HFF-Myc (cell line): Measurements from ENCODE around the gene ARHGAP21.
"Not testable (repeated sequence)": the region's sequence is repeated elsewhere in the genome, so short reads cannot be mapped to it uniquely, and the experiment has no call there.

Experiments
- DNase-seq: peaks from one replicate; pipeline ENCODE4 v3.0.0-alpha.2; 2011; ENCODE audit warnings: low read depth; ENCODE audit errors: extremely low read depth
- H3K4me3 ChIP-seq: replicated peaks from 2 replicates; pipeline ENCODE4 v1.5.1; 2011; ENCODE audit warnings: low read depth, mild to moderate bottlenecking, control low read depth, low read length
- TF ChIP-seq, protein P1 (sequence below): IDR thresholded peaks from 2 replicates; pipeline ENCODE4 v1.5.1; 2012; ENCODE audit warnings: mild to moderate bottlenecking, low read depth, low read length, control low read depth; ENCODE audit errors: missing control alignments

ARHGAP21 gene

DNA sequence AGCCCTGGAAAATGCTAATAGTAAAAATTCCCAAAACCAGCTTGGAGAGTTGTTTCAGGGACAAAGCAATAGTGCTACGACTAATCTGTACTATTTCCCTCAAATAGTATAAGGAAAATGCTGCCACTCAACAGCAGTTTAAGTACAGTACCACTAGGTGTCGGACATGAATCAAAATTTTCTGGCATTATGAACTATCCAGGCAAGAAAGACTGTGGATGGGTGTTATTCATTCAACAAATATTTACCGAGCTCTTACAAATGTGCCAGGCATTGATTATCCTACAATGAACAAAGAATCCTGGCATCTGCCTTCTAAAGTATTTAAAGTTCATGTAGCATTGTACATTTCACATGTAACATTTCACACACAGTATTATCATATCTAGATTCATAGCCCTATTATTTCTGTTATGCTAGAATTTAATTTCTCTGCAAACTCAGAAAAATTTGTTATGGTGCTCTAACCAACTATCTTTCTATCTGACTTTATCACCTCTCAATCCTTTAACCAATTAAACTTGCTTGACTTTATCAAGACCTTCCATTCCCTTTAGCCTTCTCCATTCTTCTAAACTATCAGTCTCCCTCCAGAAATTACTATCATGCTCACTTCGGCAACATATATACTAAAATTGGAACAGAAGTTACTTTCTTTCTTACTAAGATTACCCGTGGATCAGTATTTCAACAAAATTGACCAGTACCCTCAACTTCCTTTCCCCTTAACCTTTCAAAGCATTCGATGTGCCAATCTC, 80.6 kb downstream of the ARHGAP21 start:
- DNase-seq, result peak; percentile 66
- TF ChIP-seq, protein P1, sequence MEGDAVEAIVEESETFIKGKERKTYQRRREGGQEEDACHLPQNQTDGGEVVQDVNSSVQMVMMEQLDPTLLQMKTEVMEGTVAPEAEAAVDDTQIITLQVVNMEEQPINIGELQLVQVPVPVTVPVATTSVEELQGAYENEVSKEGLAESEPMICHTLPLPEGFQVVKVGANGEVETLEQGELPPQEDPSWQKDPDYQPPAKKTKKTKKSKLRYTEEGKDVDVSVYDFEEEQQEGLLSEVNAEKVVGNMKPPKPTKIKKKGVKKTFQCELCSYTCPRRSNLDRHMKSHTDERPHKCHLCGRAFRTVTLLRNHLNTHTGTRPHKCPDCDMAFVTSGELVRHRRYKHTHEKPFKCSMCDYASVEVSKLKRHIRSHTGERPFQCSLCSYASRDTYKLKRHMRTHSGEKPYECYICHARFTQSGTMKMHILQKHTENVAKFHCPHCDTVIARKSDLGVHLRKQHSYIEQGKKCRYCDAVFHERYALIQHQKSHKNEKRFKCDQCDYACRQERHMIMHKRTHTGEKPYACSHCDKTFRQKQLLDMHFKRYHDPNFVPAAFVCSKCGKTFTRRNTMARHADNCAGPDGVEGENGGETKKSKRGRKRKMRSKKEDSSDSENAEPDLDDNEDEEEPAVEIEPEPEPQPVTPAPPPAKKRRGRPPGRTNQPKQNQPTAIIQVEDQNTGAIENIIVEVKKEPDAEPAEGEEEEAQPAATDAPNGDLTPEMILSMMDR, result peak; percentile 57

DNA sequence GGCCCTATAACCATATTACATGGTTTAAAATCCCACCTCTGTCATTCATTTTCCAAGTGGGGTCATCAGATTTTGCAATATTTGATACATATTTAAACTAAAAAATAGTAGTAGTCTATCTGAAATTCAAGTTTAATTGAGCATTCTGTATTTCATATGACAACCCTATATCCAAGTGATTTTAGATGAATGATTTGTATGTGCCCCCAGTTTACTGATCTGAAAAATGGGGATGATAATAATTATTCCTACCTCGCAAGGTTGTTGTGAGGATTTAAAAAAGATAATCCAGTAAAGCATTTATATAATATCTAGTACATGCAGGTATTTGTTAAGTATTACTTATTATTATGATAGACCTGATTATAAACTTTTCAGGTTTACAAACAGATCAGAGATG, 84.6 kb downstream of the ARHGAP21 start:
- TF ChIP-seq, protein P1, result no peak
- DNase-seq, result no peak
- no peak overlapping the region for H3K4me3 ChIP-seq

More for the DNA sequence above, 80.6 kb downstream of the ARHGAP21 start:
- no peak overlapping the region for H3K4me3 ChIP-seq

DNA sequence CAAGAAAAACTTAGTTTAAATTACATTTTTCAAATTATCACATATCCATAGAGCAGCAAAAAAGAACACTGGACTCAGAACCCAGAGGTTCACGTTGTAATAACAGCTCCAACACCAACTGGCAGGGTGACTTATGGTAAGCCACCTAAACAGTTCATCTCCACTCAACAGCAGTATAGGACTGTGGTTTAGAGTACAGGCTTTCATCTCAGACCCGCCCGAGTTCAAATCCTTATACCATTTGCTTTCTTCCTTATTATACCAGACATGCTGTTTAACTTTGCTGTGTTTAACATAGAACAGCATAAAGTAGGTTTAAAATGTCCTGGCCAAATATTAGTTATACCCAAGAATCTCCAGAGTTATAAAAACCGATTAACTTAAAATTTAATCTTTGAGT, 97.9 kb downstream of the ARHGAP21 start:
- DNase-seq, result no peak
- no peak overlapping the region for H3K4me3 ChIP-seq
- TF ChIP-seq, protein P1, result no peak

DNA sequence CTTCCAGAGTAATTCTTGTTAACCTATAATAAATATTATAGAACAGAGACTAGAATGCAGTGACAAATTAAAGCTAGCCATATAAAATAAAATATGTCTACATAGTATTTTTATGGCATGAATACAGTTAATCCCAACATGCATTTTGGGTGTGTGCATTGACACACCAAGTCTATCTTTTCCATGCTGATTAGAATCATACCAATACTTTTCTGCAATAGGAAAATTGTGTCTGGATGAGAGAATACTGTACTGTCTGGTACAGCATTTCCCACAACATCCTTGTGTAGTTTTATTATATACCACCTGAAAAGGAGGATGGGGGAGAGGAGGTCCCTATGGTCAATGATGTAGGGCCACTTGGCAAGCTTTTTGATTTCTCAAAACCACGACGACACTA, 100.3 kb downstream of the ARHGAP21 start:
- DNase-seq, result no peak
- TF ChIP-seq, protein P1, result no peak
- H3K4me3 ChIP-seq, result no peak overlapping the region

DNA sequence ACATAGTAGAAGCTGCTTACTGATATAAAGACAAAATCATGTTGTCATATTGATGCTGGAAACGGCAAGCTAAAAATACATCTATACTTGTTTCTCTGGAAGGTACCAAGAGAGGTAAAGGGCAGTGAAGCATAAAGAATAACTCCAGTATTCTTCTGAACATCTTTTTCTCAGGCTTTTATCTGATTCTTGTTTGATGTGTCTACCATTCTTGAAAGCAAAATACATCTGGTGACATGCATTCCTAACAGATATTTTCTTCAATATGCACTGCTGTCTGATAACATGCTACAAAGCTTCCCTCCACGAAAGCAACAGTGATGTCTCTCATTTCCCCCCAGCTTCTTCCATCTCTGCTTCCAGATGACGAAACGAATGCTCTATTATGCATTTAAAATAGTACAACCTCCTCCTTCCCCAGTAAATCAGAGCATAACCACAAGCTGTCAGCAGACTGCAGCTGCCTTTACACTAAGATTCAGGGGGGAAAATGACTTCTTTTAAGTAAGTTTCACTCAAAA, 100.8 kb downstream of the ARHGAP21 start:
- TF ChIP-seq, protein P1, result no peak
- no peak overlapping the region for H3K4me3 ChIP-seq
- no peak for DNase-seq

DNA sequence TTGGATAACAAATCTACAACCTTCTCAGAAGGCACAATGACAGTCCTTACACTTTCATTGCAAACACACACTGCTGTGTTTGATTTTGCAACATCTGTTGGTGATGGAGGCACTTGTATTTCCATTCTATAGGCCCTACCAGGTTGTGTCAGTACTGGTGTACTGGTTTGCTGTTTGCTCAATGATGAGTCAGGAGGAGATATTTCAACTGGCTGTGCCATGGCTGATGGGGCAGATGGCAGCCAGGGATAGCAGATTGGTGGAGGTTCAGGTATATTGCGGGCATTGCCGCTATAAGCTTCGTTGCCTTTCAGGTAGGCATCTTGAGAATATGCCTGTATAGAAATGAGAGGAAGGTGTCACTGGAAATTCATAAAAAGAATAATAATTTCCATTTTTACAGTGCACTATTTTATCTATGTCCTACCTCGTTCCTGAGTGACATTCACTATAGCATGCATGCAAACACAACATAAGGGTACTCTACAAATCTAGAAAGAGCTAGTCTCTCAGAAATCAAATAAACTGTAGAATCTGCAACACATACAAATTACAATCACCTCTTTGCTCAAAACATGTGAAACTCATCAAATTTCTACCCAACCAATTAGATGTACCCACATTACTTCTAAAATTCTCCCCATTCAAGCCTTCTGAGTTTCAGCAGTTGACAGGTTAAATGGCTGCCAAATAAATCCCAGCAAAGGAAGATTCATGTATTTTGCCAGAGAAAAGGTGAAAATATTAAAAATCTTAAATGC, 102.5 kb downstream of the ARHGAP21 start:
- not testable (repeated sequence) for DNase-seq, H3K4me3 ChIP-seq

DNA sequence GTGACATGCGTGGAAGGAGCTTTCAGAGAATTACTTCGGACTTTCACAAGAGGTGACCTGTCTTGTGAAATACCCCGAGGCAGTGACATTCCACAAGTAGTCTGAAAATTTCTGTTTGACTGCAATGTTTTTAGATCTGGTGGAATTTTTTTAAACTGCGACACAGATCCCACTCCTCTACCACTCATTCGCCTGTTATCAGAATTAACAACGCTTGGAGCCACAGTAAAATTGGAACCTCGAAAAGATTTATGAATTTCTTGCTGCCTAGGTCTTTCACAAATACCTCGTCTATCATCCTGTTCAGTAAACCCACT, 103.7 kb downstream of the ARHGAP21 start:
- H3K4me3 ChIP-seq, DNase-seq: not testable (repeated sequence)

DNA sequence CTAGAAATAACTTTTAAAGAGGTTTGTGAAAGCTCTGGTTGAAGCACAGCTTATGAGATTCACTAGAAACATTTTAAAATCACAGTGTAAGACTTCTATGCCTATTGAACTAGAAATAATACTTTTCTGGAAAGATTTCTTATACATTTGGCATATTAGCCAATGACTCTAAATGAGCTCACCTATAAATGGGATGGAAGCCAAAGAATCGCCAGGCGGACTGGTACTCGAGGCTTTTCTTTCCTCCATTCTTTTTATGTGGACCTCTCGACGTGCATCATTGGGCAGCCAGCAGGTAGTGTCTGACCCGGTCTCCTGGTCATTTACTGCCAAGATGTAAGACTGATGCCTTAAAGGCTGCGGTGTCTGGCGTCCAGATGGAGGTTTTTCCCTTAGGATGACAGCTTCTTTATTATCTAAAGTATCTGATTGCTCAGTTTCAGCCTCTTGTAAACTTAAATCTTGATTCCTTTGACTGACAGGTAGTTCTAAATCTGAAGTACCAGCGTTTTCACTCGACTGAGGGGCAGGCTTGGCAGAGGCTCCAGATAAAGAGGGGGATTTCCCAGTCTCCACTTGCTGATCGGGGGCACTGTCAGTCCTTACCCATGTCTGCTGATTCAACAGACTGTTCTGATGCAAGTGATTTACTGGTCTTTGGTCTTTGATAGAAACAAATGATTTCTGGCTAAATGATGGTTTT, 104.2 kb downstream of the ARHGAP21 start:
- not testable (repeated sequence) for DNase-seq, H3K4me3 ChIP-seq
